ENCODE measurements around the gene KREMEN1. TPM values are rescaled to one million over a fixed set of nuclear protein-coding genes. Genes with fewer than 3 reads are reported as not detected.
"Not testable (repeated sequence)": the region's sequence is repeated elsewhere in the genome, so short reads cannot be mapped to it uniquely, and the experiment has no call there.

Gene KREMEN1
- polyA plus RNA-seq, 5 donors: 25.1 to 43.9 (median 33.8) TPM

DNA sequence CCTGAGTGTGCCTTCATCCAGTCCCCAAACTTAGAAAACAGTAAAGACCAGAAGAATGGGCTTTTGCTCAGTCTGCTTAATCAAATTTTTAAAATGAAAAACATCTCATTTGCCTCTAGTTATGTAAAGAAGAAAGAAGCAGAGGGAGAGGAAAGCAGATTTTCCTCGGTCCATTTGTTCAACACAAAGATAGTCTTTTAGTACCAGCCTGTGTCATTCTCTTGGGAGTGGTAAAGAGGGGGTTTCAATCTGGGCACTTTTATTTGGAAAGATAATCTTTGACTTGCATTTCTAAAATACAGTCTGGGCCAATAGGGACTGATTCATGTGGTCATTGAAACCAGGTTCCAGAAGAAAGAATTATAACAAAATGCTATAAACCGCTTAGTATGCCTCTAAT lies 29.5 kb downstream of the KREMEN1 start:
- DNase-seq: no peak

DNA sequence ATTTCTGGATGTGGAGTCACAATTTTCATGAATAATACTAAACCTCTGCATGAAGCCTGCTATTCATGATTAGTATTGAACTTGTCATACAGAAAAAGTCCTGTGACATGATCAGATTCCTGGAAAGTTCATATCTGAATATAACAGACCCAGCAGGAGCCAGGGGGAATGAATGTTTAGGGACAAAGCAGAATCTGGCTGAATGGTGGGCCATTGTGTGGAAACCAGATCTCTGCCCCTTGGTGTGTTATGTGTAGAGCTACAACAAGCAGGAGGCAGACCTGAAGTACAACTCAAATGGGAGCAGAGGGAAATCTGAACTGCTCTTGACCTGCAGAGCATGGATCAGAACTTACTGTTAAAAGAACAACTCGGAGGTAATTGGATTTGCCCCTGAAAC lies 30.3 kb downstream of the KREMEN1 start:
- DNase-seq: no peak

DNA sequence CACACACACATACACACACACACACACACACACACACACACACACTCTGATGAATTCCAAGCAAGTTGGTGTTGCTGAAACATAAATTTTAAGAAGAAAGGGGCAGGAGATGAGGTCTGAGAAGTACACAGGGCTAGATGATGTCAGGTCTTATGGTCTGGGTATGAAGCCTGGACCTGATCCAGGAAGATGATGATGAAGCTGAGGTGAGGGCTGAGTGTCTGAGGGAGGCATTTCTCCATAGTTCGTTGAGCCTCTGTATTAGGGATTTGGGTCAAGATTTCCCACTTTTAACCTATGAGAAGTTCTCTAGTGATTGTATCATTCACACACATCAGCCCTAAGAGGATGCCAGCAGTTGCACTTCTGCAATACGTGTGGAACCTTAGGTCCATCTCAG lies 32.6 kb downstream of the KREMEN1 start:
- no peak for DNase-seq

DNA sequence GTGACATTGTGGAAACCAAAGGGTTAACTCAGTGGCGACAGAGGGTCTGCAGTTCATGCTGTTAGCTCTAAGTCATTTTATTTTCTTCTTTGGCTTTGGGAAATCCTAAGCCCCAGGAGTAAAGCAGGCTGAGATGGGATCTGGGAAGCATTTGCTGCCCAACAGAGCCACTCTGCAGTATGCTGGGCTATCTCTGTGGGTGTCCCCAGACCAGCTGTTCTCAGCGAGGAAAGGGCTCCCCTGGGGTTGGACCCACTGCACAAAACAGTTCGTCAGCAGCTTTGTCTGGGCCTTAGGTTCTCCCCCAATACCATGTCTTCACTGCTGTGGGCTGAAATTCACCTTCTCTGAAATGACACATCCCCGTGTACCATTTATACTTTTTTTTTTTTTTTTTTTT lies 34.0 kb downstream of the KREMEN1 start:
- no peak for DNase-seq

DNA sequence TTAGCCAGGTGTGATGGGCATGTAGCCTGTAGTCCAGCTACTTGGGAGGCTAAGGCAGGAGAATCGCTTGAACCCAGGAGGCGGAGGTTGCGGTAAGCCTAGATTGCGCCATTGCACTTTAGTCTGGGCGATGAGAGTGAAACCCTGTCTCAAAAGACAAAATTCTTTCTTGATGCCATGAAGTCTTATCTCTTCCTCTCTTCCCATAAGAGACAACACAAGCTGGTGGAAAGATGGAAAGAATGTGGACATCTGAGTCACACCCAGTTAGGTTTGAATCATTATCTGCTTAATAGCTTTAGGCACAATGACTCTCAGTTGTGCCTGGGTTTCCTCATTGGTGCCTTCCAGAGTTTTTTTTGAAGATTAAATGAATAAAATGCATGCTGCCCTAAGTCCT lies 35.3 kb downstream of the KREMEN1 start:
- DNase-seq: no peak

DNA sequence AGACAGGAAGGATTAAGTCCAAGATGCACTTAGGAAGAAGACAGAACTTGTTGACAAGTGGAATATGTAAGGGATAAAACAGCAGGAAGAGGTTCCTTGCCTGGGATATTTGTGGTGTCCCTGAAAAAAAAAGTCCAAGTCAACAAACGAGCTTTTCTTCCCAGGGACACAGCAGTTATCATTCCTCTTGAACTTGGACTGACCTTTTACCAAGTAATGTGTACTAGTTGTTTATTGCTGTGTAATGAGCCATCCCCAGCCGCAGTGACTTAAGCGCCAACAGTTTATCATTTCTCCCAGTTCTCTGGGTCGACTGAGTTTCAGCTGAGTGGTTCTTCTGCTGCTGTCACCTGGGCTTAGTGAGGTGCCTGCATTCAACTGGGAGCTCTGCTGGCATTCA lies 37.0 kb downstream of the KREMEN1 start:
- no peak for DNase-seq

DNA sequence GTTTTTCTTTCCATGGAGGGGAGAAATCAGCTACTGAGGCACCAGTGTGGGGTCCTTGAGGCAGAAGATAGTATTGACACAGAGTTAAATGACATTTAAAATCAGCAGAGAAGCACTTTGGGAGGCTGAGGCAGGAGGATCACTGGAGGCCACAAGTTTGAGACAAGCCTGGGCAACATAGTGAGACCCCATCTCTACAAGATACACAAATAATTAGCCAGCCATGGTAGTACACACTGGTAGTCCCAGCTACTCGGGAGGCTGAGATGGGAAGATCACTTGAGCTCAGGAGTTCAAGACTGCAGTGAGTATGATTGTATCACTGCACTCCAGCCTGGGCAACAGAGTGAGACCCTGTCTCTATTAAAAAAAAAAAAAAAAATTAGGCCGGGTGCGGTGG lies 38.1 kb downstream of the KREMEN1 start:
- DNase-seq: no peak

DNA sequence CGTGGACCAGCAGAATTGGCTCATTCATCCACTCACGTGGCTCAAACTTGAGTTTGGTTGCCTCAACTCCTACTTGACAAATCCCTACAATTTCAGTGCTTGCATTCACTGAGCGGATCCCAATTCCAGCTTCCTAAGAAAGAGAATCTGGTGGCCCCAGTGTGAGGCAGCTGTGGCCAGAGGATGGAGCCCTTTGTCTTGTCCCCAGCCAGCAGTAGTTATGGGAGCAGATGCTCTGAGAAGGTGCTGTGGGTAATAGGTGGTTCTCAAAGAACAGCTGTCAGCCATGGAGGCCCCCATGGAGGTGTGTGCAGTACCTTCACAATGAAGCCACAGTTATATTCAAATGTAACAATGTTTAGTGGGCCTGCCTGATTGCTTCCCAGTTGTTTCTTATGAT lies 39.3 kb downstream of the KREMEN1 start:
- no peak for DNase-seq

DNA sequence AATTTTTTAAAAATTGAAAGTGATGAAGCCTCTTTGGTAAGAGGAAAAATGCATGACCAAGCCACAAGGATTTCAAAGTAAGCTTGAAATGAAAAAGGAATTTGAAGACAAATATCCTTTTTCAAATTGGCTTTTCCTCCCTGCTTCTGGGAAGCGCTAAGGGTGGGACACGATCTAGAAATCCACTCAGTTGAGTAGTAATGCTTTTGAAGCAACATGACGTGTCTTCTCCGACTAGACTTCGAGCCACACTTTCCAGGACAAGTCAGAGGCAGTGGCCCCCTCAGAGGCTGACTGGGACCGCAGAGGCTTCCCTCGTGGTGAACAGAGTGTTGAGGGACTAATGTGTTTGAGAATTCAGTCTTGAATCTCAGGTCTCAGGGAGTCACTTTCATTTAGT lies 39.8 kb downstream of the KREMEN1 start:
- DNase-seq: no peak

DNA sequence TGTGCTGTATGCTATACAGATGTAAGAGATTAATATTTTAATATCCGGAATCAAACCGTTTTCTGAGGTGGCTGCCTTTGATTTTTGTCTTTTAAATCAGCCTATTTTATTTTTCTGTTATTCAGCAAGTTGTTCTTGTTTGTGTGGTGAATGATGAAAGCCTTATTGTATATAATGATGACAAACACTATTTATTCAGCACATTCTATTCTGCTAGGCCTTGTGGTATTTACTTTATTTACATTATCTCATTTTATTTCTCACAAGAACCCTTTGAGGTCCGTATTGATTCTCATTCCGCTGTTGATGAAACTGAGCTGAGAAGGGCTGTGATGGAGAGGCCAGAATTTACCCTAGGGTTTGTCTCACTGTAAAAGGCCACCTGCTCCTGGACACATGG lies 40.5 kb downstream of the KREMEN1 start:
- no peak for DNase-seq

DNA sequence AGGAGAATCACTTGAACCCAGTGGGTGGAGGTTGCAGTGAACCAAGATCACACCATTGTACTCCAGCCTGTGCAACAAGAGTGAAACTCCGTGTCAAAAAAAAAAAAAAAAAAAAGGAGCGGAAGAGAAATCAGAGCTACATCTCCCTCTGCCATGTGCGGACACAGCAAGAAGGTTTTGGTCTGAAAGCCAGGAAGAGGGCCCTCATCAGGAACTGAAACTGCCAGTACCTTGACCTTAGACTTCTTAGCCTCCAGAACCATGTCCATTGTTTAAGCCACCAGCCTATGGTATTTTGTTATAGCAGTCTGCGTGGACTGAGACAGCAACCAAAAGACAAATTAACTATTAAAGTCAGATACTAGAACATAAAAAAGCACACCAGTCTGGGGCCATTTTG lies 41.6 kb downstream of the KREMEN1 start:
- no peak for DNase-seq

DNA sequence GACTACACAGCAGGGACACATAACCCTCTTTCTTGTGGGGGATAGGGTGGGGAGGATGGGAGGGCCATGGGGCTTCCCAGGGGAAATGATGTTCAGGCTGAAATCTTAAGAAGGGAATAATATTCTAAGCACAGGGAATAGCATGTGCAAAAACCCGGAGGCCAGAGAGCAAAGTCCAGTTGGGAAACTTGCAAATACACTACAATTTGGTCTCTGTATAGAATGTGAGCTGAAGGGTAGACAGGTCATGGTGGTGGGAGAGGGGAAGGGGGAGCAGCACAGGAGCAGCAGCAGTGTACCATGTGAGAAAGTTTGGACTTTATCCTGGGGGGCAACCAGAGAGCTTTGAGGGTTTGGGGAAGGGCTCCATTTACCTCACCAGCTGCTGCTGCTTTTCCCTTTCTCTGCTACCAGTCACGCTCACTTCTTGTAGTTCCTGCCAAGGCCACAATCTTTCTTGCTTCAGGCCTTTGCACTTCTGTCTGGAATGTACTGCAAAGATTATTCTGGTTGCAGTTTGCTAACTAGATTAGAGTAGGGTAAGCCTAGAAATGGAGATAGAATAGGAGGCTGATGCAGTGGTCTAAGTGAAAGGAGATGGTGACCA lies 43.0 kb downstream of the KREMEN1 start:
- DNase-seq: no peak

DNA sequence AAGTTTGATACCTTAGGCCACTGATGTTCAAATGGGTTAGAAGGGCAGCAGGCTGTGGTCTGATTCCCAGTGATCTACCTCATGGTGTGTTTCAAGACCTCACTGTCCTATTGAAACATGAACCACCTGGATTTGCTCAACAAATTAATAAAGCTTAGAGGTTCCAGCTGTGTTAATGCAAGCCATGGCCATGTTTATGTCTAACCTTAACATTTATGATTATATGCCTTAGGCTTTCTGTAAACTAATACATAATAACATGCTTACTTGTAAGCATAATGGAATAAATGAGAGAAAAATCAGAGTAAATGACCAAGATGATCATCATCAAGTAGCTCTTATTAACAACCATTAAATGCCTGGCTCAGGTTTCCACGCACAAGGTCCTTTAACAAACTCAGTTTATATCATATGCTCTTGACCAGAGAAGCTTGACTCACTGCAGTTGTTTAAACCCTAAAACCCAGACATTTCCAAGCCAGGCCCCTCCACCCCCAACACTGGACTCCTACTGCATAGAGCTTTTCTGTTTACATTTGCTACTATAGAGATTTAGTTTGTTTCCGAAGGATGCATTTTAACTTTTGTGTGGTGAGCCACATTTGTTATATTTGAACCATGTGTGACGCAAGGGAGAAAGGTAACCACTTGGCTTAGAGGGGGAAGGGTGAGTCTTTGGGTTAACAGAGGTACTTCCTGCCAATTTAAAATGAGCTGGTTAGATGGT lies 43.7 kb downstream of the KREMEN1 start:
- no peak for DNase-seq

DNA sequence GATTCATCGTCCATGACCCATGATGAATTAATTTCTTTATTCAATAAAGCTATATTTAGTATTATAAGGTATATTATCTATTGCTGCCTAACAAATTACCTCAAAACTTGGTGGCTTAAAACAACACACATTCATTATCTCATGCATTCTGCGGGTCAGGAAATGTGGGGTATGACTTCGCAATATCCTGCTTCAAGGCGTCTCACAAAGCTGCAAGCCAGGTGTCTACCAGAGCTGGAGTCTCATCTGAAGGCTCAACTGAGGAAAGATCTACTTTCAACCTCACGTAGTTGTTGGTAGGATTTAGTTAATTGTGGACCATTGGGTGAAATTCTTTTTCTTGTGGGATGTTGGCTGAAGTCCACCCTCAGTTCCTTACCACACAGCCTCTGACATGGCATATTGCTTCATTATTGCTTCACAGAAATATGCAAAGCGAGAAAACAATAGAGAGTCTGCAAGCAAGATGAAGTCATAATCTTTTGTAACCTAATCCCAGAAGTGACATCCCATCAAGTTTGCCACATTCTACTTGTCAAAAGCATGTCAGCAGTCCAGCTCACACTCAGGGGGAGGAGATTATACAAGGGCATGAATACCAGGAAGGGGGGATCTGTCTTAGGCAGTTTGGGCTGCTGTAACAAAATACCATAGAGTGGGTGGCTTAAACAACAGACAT lies 45.1 kb downstream of the KREMEN1 start:
- no peak for DNase-seq

DNA sequence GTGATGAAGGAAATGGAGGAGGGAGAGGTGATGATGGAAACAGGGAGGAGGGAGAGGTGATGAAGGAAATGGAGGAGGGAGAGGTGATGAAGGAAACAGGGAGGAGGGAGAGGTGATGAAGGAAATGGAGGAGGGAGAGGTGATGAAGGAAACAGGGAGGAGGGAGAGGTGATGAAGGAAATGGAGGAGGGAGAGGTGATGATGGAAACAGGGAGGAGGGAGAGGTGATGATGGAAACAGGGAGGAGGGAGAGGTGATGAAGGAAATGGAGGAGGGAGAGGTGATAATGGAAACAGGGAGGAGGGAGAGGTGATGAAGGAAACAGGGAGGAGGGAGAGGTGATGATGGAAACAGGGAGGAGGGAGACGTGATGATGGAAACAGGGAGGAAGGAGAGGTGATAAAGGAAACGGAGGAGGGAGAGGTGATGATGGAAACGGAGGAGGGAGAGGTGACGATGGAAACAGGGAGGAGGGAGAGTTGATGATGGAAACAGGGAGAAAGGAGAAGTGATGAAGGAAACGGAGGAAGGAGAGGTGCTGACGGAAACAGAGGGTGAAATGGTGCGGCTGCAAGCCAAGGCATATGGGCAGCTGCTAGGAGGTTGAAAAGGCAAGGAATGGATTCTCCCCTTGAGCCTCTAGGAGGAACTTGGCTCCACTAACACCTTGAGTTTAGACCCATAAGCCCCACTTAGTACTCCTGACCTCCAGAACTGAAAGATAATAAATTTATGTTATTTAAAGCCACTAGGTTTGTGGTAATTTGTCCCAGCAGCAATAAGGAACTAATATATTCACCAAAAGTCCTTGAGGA lies 47.5 kb downstream of the KREMEN1 start:
- not testable (repeated sequence) for DNase-seq

DNA sequence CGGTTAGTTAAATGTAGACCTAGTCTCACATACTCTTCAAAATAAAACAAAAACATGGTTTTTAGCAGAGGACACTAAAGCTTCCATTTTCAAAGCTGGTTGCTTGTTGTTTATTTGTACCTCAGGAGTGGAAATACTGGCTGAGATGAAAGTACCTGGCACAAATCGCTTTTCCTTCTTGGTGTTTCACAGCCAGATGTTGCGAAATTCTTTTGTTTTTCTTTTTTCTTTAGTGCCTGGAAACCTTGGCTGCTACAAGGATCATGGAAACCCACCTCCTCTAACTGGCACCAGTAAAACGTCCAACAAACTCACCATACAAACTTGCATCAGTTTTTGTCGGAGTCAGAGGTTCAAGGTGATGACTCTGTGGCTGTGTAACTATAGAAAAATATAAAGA lies 48.3 kb downstream of the KREMEN1 start:
- no peak for DNase-seq

DNA sequence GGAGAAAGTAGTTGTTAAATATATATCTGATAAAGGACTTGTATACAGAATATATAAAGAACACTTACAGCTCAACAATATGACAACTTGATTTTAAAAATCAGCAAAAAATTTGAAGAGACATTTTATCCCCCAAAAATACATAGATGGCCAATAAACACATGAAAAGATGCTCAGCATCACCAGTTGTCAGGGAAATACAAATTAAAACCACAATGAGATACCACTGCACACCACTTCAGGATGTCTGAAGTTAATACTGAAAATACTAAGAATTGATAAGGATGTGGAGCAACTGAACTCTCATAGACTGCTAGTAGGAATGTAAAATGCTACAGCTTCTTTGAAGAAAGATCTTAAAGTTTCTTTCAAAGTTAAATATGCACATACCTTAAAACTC lies 49.2 kb downstream of the KREMEN1 start:
- no peak for DNase-seq

DNA sequence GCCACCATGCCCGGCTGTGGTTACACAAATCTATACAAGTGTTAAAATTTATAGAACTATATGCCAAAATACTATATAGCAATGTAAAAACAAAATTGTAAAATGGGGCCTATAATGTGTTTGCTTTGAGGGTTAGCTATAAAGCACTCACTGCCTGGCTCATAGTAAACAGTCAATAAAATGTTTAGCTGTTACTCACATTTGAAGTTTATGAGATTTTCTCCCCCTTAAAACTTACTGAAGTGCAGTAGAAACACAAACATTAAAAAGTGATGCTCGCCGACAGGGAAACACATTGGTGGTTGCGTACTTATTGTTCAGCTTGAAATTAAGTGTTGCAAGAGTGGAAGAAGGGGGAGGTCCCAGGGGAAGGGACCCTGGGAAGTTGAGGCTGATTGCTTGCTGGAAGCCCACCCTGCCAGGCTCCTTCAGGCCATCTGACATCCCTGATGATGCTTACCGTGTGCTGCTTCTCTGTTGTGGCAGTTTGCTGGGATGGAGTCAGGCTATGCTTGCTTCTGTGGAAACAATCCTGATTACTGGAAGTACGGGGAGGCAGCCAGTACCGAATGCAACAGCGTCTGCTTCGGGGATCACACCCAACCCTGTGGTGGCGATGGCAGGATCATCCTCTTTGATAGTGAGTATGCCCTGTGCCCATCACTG lies 52.1 kb downstream of the KREMEN1 start:
- no peak for DNase-seq

DNA sequence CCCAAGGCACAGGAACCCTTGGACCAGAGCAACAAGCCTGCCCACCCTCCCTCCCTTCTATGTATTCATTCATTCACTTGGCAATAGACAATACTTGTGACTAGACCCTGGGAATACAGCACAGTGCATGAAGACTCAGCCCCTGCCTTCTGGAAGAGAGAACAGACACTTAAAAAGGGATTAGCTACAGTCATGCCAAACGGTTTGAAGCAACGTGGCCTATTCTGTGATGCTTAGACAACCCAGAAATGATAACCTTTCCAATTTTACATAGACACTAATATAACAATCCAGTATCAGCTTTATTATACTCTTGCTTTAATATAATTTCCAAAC lies 52.6 kb downstream of the KREMEN1 start:
- no peak for DNase-seq

DNA sequence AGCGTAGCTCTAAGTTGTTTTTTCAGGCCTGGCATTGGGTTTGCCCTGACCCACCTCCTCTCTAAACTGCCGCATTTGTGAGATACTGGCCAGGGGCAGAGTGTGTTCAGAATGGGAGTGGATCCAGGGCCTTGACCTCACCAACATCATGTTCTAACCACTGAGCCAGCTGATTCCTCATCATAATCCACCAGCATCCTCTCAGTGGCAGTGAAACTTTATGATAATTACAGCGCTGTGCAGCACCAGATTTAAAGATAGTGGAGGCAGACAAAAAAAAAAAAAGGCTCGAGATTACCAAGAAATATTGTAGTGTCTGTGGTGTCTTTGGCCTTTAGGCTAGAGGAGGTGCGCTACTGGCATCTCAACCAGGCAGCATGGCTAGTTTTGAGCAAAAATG lies 53.0 kb downstream of the KREMEN1 start:
- no peak for DNase-seq

DNA sequence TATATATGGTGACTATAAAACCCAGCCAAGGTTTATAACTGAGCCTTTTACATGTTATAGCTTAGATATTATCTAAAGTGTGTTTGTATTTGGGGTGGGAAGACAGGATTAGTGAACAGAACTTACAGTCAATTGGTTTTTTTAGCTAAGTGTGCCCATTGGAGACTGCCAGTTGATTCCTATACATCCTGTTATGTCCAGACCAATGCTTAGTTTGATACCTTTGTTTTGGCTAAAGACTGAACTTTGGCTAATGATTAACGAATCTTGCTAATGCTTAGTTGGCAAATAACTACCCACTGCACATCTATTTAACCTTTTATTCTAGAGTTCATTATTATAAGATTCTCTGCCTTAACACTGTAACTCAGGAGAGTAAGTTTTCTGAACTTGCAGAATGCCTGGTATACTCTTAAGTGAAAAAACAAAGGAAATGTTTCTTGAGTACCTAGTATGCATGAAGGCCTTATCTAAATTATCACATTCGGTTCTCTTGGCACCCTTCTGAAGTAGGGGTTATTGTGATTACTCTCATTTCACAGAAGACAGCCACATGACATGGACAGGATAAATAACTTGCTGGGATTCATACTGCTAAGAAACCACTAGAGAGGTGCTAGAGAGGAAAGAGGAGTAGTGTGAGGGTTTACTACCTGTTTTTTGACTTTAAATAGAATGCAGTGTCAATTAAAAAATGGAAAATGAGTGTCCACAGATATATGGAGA lies 54.0 kb downstream of the KREMEN1 start:
- no peak for DNase-seq

Measured in right lung (tissue), 5 donors.